B cell (primary cell): Measurements from ENCODE around the gene OR52E5. TPM values are rescaled to one million over a fixed set of nuclear protein-coding genes. Genes with fewer than 3 reads are reported as not detected.

ENCODE experiments used
- ATAC-seq: fragments of 200-7000 bp; cut with Tn5 transposase; one replicate; pipeline ENCODE4 v1.10.0; 2021; ENCODE audit warnings: low read depth, mild to moderate bottlenecking, moderate number of reproducible peaks, moderate library complexity
- CTCF ChIA-PET: fragments of 350-600 bp; sonication (Branson Sonifier 250); formaldehyde crosslinking; loops from one replicate; lab custom pipeline; 2021; ENCODE audit warnings: antibody characterized with exemption, inconsistent platforms; lab: Charles Lee
- POLR2A ChIA-PET: fragments of 350-600 bp; sonication (Branson Sonifier 250); formaldehyde crosslinking; loops from one replicate; lab custom pipeline; 2021; ENCODE audit warnings: antibody characterized with exemption; lab: Charles Lee
- DNase-seq: peaks from one replicate; pipeline ENCODE4 v3.0.0; 2013
- H2AFZ ChIP-seq: 2 replicates; pipeline ENCODE4 v1.6.1; 2012; ENCODE audit warnings: mild to moderate bottlenecking, low read depth, low read length; ENCODE audit not compliant: insufficient read depth, poor library complexity, severe bottlenecking
- H3K27ac ChIP-seq, 2 donors: 1 replicate in 1 of 2; 2 replicates in 1 of 2; pipeline ENCODE4 v1.5.1; 2012 to 2013; ENCODE audit warnings: low read length in 2 of 2, mild to moderate bottlenecking in 2 of 2, moderate library complexity in 1 of 2
- H3K27me3 ChIP-seq, 4 experiments: fragments of 200-600 bp in 1 of 4; sonication (generic) in 1 of 4; replicated peaks in 1 of 4; 1 replicate in 2 of 4; 2 replicates in 2 of 4; pipeline versions ENCODE4 v1.6.1 to v1.7.0; 2013 to 2016; ENCODE audit warnings: low read length in 3 of 4, mild to moderate bottlenecking in 2 of 4, mixed read lengths in 1 of 4, moderate library complexity in 1 of 4; ENCODE audit not compliant: insufficient read depth in 4 of 4, control insufficient read depth in 3 of 4; ENCODE audit errors: control extremely low read depth in 1 of 4
- H3K36me3 ChIP-seq, 2 experiments: replicated peaks in 1 of 2; 1 replicate in 1 of 2; 2 replicates in 1 of 2; pipeline versions ENCODE4 v1.6.1 to v1.7.1; 2013; ENCODE audit warnings: low read length in 1 of 2; ENCODE audit not compliant: insufficient read depth in 2 of 2, control insufficient read depth in 1 of 2; ENCODE audit errors: control extremely low read depth in 1 of 2, extremely low read depth in 1 of 2
- H3K4me1 ChIP-seq, 2 donors: fragments of 200-600 bp in 1 of 2; sonication (generic) in 1 of 2; 1 replicate in 1 of 2; 2 replicates in 1 of 2; pipeline versions ENCODE4 v1.5.1 to v1.6.1; 2013 to 2017; ENCODE audit warnings: low read length in 2 of 2; ENCODE audit not compliant: control insufficient read depth in 2 of 2, insufficient read depth in 2 of 2
- H3K4me2 ChIP-seq: replicated peaks from 2 replicates; pipeline ENCODE3; 2012; ENCODE audit warnings: mild to moderate bottlenecking, low read depth, low read length; ENCODE audit not compliant: poor library complexity, severe bottlenecking
- H3K4me3 ChIP-seq, 5 experiments: fragments of 200-600 bp in 1 of 5; sonication (generic) in 1 of 5; 1 replicate in 3 of 5; 2 replicates in 2 of 5; pipeline versions ENCODE4 v1.5.1 to v1.7.0; 2011 to 2016; ENCODE audit warnings: low read length in 4 of 5, mild to moderate bottlenecking in 4 of 5, low read depth in 2 of 5, control low read depth in 1 of 5, moderate library complexity in 1 of 5; ENCODE audit not compliant: insufficient read depth in 1 of 5; ENCODE audit errors: control extremely low read depth in 1 of 5, extremely low read depth in 1 of 5
- H3K79me2 ChIP-seq: fragments of 200-600 bp; sonication (generic); one replicate; pipeline ENCODE4 v1.6.0; 2016; ENCODE audit warnings: low read length; ENCODE audit not compliant: control insufficient read depth, insufficient read depth
- H3K9ac ChIP-seq: fragments of 200-600 bp; sonication (generic); 2 replicates; pipeline ENCODE4 v1.6.1; 2017; ENCODE audit warnings: mild to moderate bottlenecking, low read length, moderate library complexity
- H3K9me3 ChIP-seq, 3 donors: one replicate each; pipeline versions ENCODE4 v1.6.1 to v1.7.1; 2013; ENCODE audit warnings: low read length in 2 of 3; ENCODE audit not compliant: control insufficient read depth in 2 of 3, insufficient read depth in 1 of 3; ENCODE audit errors: control extremely low read depth in 1 of 3
- H4K20me1 ChIP-seq: 2 replicates; pipeline ENCODE4 v1.6.0; 2012; ENCODE audit warnings: mild to moderate bottlenecking, low read length; ENCODE audit not compliant: insufficient read depth, control insufficient read depth, poor library complexity, severe bottlenecking
- H3K27ac Mint-ChIP-seq: one replicate; pipeline ENCODE4 v1.8.0; 2021; ENCODE audit warnings: mixed read lengths
- H3K27me3 Mint-ChIP-seq: one replicate; pipeline ENCODE4 v1.8.0; 2021; ENCODE audit warnings: mixed read lengths
- H3K4me1 Mint-ChIP-seq: one replicate; pipeline ENCODE4 v1.8.0; 2021; ENCODE audit warnings: mixed read lengths
- H3K4me3 Mint-ChIP-seq: one replicate; pipeline ENCODE4 v1.8.0; 2021; ENCODE audit warnings: mixed read lengths
- H3K9me3 Mint-ChIP-seq: one replicate; pipeline ENCODE4 v1.8.0; 2022; ENCODE audit warnings: mixed read lengths; ENCODE audit not compliant: insufficient read depth
- CTCF ChIP-seq: fragments of 200-600 bp; IDR thresholded peaks from one replicate; pipeline ENCODE4 v1.8.0; 2022; ENCODE audit warnings: antibody characterized with exemption, mild to moderate bottlenecking
- EZH2 ChIP-seq: IDR thresholded peaks from 2 replicates; pipeline ENCODE4 v1.6.1; 2012; ENCODE audit warnings: borderline replicate concordance, low read depth, mild to moderate bottlenecking, moderate library complexity, low read length; ENCODE audit not compliant: insufficient read depth, poor library complexity, severe bottlenecking
- WGBS: methylation state at CpG from one replicate; pipeline ENCODE4 v1.1.5; 2013; ENCODE audit warnings: missing lambda C conversion rate; ENCODE audit not compliant: insufficient coverage; 5-methylcytosine and 5-hydroxymethylcytosine counted together
- intact Hi-C: fragments of 100-400 bp; cut with micrococcal nuclease; formaldehyde crosslinking; loops from one replicate; pipeline ENCODE4 v1.10.0; 2022
- polyA plus RNA-seq: library from polyadenylated mRNA; depleted of rRNA; stranded (reverse); fragments of >200 nt; gene quantifications from 2 replicates; pipeline ENCODE4 v1.2.3, GENCODE V29; 2012
- total RNA-seq, 2 donors: library from RNA; stranded (reverse); fragments of 120-200 nt in 1 of 2; gene quantifications; 1 replicate in 1 of 2; 2 replicates in 1 of 2; pipeline versions ENCODE4 v1.2.3 to v1.2.4, GENCODE V29; 2013 to 2022

The OR52E5 gene
- total and polyA plus RNA-seq, 2 donors (not counting 1 experiment from before 2014, with no cell fraction given) = not detected

GRCh38 chr11:5932671-5933070 is 39.7 kb downstream of the OR52E5 start:
- no peak overlapping the region for H3K27ac ChIP-seq
- H3K4me2 ChIP-seq = no peak overlapping the region
- H3K27me3 ChIP-seq = no peaks in the 10 kb centered on the region
- DNase-seq (no peak), ATAC-seq (no peak)
- intact Hi-C loops = no loop called here
- WGBS = 98% methylated on average over 11 of the region's 11 CpGs
- POLR2A ChIA-PET = no interaction called here
- TF ChIP-seq EZH2 (no peak), CTCF (no peak)
- Mint-ChIP-seq H3K27me3 (no peaks in the 10 kb centered on the region), H3K4me3 (no peak overlapping the region), H3K27ac (no peak overlapping the region), H3K4me1 (no peaks in the 10 kb centered on the region), H3K9me3 (peaks cover 2% of the 10 kb centered on the region)
- CTCF ChIA-PET = no interaction called here
- H3K9ac ChIP-seq = no peak overlapping the region
- no peaks in the 10 kb centered on the region for H3K4me1 ChIP-seq
- H4K20me1 ChIP-seq = no peaks in the 10 kb centered on the region
- H3K79me2 ChIP-seq = no peaks in the 10 kb centered on the region
- H3K9me3 ChIP-seq = peaks cover 0 to 37% (median 0%) of the 10 kb centered on the region in 3 donors
- no peak overlapping the region for H2AFZ ChIP-seq
- no peaks in the 10 kb centered on the region for H3K36me3 ChIP-seq
- no peak overlapping the region for H3K4me3 ChIP-seq

GRCh38 chr11:5933116-5933515 is 40.1 kb downstream of the OR52E5 start:
- Histone ChIP-seq H3K36me3 (no peaks in the 10 kb centered on the region), H3K27ac (no peak overlapping the region), H3K4me3 (no peak overlapping the region), H4K20me1 (no peaks in the 10 kb centered on the region), H3K9me3 (peaks cover 0 to 39% (median 0%) of the 10 kb centered on the region in 3 donors), H3K9ac (no peak overlapping the region), H3K4me2 (no peak overlapping the region), H3K79me2 (no peaks in the 10 kb centered on the region), H2AFZ (no peak overlapping the region), H3K4me1 (no peaks in the 10 kb centered on the region), H3K27me3 (no peaks in the 10 kb centered on the region)
- ATAC-seq (no peak), DNase-seq (no peak)
- TF ChIP-seq EZH2 (no peak), CTCF (no peak)
- CTCF ChIA-PET = no interaction called here
- peaks cover 2% of the 10 kb centered on the region for H3K9me3 Mint-ChIP-seq
- no peaks in the 10 kb centered on the region for H3K27me3 Mint-ChIP-seq
- 95% methylated on average over 10 of the region's 10 CpGs for WGBS
- no peaks in the 10 kb centered on the region for H3K4me1 Mint-ChIP-seq
- H3K4me3 Mint-ChIP-seq = no peak overlapping the region
- intact Hi-C loops = no loop called here
- POLR2A ChIA-PET = no interaction called here
- no peak overlapping the region for H3K27ac Mint-ChIP-seq
